ENCODE data around the gene WNK2. TPM values are rescaled to one million over a fixed set of nuclear protein-coding genes. Genes with fewer than 3 reads are reported as not detected.

Gene WNK2
- total and polyA plus RNA-seq, 2 of the 4 experiments (the other 2 are of a cell fraction): not detected

GRCh38 chr9:93292288-93292615 lies 108.3 kb downstream of the WNK2 start:
- POLR2A ChIA-PET (ENCODE audit: unreplicated experiment): no interaction called here

More at GRCh38 chr9:93292288-93292615, 108.3 kb downstream of the WNK2 start:
- intact Hi-C loops (cut with micrococcal nuclease): no loop called here
- H3K4ac ChIP-seq (ENCODE audit: low read depth, low read length): no peak overlapping the region
- no peak overlapping the region for H2BK15ac ChIP-seq (ENCODE audit: low read depth, low read length)
- WGBS, 2 experiments (ENCODE audit: extremely low coverage in 2 of 2, insufficient read length in 1 of 2): 66% methylated on average over 4 of the region's 10 CpGs; no CpG with 5 or more reads in 1 of the 2 experiments
- H3K9ac ChIP-seq (ENCODE audit: low read depth, low read length): no peak overlapping the region
- no peak overlapping the region for H2AK5ac ChIP-seq (ENCODE audit: low read depth, low read length)
- BruUV-seq (replicated peaks): no TSS peak
- H4K8ac ChIP-seq (ENCODE audit: low read depth in 2 of 2, low read length in 2 of 2): no peak overlapping the region
- H4K5ac ChIP-seq (ENCODE audit: low read depth, low read length): no peak overlapping the region
- in situ Hi-C loops (cut with MboI; ENCODE audit: low sequenced_read_pairs): no loop called here
- H3K14ac ChIP-seq (replicated peaks; ENCODE audit: low read depth, low read length): no peak overlapping the region
- DNase-seq (no peak), ATAC-seq (ENCODE audit: low read depth) (no peak)
- TF ChIP-seq MAFK (IDR thresholded peaks at IDR 0.05; ENCODE audit: low read depth, low read length) (no peak), ELK1 (IDR thresholded peaks at IDR 0.05; ENCODE audit: borderline replicate concordance, low read depth, low read length) (no peak), CTCF (conservative IDR thresholded peaks at IDR 0.05; ENCODE audit: low read depth, low read length) (no peak)
- H3K56ac ChIP-seq (ENCODE audit: extremely low read depth, insufficient read depth, low read length): no peak overlapping the region
- H2BK5ac ChIP-seq (ENCODE audit: low read depth, low read length, poor library complexity, severe bottlenecking): no peak overlapping the region
- no peak overlapping the region for H2BK120ac ChIP-seq (ENCODE audit: low read depth, low read length)
- no peaks in the 10 kb centered on the region for H3K4me1 ChIP-seq (ENCODE audit: control insufficient read depth, insufficient read depth, low read length)
- CTCF ChIA-PET: interaction anchor here (1.5 kb wide), 1 partner anchor 10 kb away, joined by 8 read pairs; no protein-coding TSS in a partner anchor
- no peaks in the 10 kb centered on the region for H3K9me3 ChIP-seq (ENCODE audit: control insufficient read depth, insufficient read depth, low read length)
- no peak overlapping the region for H4K91ac ChIP-seq (ENCODE audit: insufficient read depth, low read depth, low read length)
- no peak overlapping the region for H3K4me2 ChIP-seq (ENCODE audit: low read depth, low read length)
- H3K27me3 ChIP-seq (ENCODE audit: control insufficient read depth, insufficient read depth, low read length): peaks cover 4% of the 10 kb centered on the region; the same call in 1 of the 2 replicates
- no peaks in the 10 kb centered on the region for H3K9me1 ChIP-seq (ENCODE audit: insufficient read depth, low read length)
- dilution Hi-C loops (cut with HindIII; ENCODE audit: low sequenced_read_pairs, unreplicated experiment): no loop called here
- no peak overlapping the region for H3K4me3 ChIP-seq (ENCODE audit: insufficient read depth, low read depth, low read length)
- H3K23ac ChIP-seq (ENCODE audit: low read depth, low read length): no peak overlapping the region
- H4K20me1 ChIP-seq (ENCODE audit: insufficient read depth, low read length): no peaks in the 10 kb centered on the region
- no peak overlapping the region for H3K18ac ChIP-seq (ENCODE audit: low read depth, low read length)
- no peak overlapping the region for H2BK20ac ChIP-seq (ENCODE audit: low read depth, low read length)
- no peak overlapping the region for H2AK9ac ChIP-seq (replicated peaks; ENCODE audit: low read depth, low read length, poor library complexity)
- no peaks in the 10 kb centered on the region for H3K36me3 ChIP-seq (ENCODE audit: control insufficient read depth, insufficient read depth, low read length)
- no peak overlapping the region for H3K27ac ChIP-seq (ENCODE audit: insufficient read depth, low read length)
- no peak overlapping the region for H2AFZ ChIP-seq (replicated peaks; ENCODE audit: low read length, poor library complexity)
- no peaks in the 10 kb centered on the region for H3K79me1 ChIP-seq (ENCODE audit: low read depth in 1 of 2, low read length in 2 of 2)

Measured in IMR-90 (cell line).